Activated naive CD8-positive, alpha-beta T cell treated with anti-CD3 and anti-CD28 coated beads, Interleukin-2, amount 50 U/mL, for 24 hours (primary cell): ENCODE results near the gene RAD51B.

ENCODE experiments used
- ATAC-seq: fragments of 150-1000 bp; cut with Tn5 transposase; one replicate; pipeline ENCODE4 v1.10.0; 2021
- DNase-seq: peaks from one replicate; pipeline ENCODE4 v3.0.0; 2021
- H3K27ac Mint-ChIP-seq: one replicate; pipeline ENCODE4 v1.8.0; 2021; ENCODE audit warnings: mild to moderate bottlenecking, mixed read lengths
- H3K27me3 Mint-ChIP-seq: one replicate; pipeline ENCODE4 v1.8.0; 2021; ENCODE audit warnings: mixed read lengths
- H3K36me3 Mint-ChIP-seq: one replicate; pipeline ENCODE4 v1.8.0; 2021; ENCODE audit warnings: low read depth, mixed read lengths
- H3K4me1 Mint-ChIP-seq: one replicate; pipeline ENCODE4 v1.8.0; 2021; ENCODE audit warnings: mixed read lengths
- H3K4me3 Mint-ChIP-seq: one replicate; pipeline ENCODE4 v1.8.0; 2021; ENCODE audit warnings: mild to moderate bottlenecking, moderate library complexity, mixed read lengths
- H3K9me3 Mint-ChIP-seq: one replicate; pipeline ENCODE4 v1.8.0; 2021; ENCODE audit warnings: mixed read lengths

RAD51B gene

GRCh38 chr14:68665131-68665530 is 845.6 kb downstream of the RAD51B start:
- Mint-ChIP-seq H3K4me3 (no peak overlapping the region), H3K27me3 (peaks cover 5% of the 10 kb centered on the region), H3K27ac (no peak overlapping the region), H3K36me3 (no peaks in the 10 kb centered on the region), H3K9me3 (peaks cover 4% of the 10 kb centered on the region), H3K4me1 (peaks cover 59% of the 10 kb centered on the region)
- DNase-seq, result no peak
- no peak for ATAC-seq

GRCh38 chr14:68665792-68666204 is 846.2 kb downstream of the RAD51B start:
- ATAC-seq, result no peak
- Mint-ChIP-seq H3K4me3 (no peak overlapping the region), H3K27ac (no peak overlapping the region), H3K4me1 (peaks cover 55% of the 10 kb centered on the region), H3K27me3 (peaks cover 7% of the 10 kb centered on the region), H3K9me3 (peaks cover 4% of the 10 kb centered on the region), H3K36me3 (no peaks in the 10 kb centered on the region)
- no peak for DNase-seq

GRCh38 chr14:68666236-68666635 is 846.7 kb downstream of the RAD51B start:
- DNase-seq, result no peak
- no peaks in the 10 kb centered on the region for H3K36me3 Mint-ChIP-seq
- H3K4me1 Mint-ChIP-seq, result peaks cover 50% of the 10 kb centered on the region
- ATAC-seq, result no peak
- no peak overlapping the region for H3K4me3 Mint-ChIP-seq
- H3K27ac Mint-ChIP-seq, result no peak overlapping the region
- H3K9me3 Mint-ChIP-seq, result peaks cover 4% of the 10 kb centered on the region
- peaks cover 7% of the 10 kb centered on the region for H3K27me3 Mint-ChIP-seq

DNA sequence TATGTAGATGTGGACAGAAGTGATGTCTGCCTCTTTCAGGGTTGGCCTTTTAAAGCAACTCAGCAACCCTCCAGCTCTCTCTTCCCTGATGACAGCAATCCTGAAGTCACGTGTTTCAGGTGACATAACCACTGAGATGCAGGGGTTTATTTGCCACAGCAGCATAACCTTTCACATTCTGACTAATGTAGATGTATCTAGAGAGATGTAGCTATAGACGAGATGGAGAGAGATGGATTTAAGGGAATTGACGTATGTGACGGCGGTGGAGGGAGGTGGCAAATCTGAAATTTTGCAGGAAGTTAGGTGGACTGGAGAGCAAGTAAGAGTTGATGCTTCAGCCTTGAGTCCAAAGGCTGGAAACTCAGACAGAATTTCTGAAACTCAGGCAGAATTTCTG is 847.3 kb downstream of the RAD51B start:
- H3K27ac Mint-ChIP-seq, result no peak overlapping the region
- peaks cover 47% of the 10 kb centered on the region for H3K4me1 Mint-ChIP-seq
- no peak overlapping the region for H3K4me3 Mint-ChIP-seq
- no peak for ATAC-seq
- H3K9me3 Mint-ChIP-seq, result peaks cover 4% of the 10 kb centered on the region
- DNase-seq, result no peak
- no peaks in the 10 kb centered on the region for H3K36me3 Mint-ChIP-seq
- H3K27me3 Mint-ChIP-seq, result peaks cover 4% of the 10 kb centered on the region

DNA sequence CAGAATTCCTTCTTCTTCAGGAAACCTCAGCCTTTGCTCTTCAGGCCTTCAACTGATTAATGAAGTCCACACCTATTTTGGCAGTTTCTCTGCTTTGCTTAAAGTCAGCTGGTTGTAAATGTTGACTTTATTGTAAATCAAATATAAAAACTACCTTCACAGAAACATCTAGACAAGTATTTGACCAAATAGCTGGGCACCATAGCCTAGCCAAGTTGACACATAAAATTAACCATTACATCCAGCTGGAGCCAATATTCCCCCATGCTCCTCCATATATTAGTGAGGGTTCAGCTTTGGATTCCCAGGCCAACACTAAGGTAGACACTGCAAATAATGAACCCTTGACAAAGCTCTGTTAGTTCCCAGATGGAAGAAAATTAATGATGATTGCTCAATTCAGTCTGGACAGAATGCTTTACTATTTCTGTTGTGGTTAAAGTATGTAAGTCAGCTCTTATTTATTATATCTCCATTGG is 847.8 kb downstream of the RAD51B start:
- Mint-ChIP-seq H3K27ac (no peak overlapping the region), H3K36me3 (no peaks in the 10 kb centered on the region), H3K9me3 (peaks cover 4% of the 10 kb centered on the region), H3K4me1 (peaks cover 46% of the 10 kb centered on the region), H3K27me3 (peaks cover 2% of the 10 kb centered on the region), H3K4me3 (no peak overlapping the region)
- no peak for DNase-seq
- no peak for ATAC-seq

GRCh38 chr14:68668028-68668427 is 848.4 kb downstream of the RAD51B start:
- no peak for DNase-seq
- H3K27ac Mint-ChIP-seq, result no peak overlapping the region
- no peaks in the 10 kb centered on the region for H3K36me3 Mint-ChIP-seq
- H3K27me3 Mint-ChIP-seq, result peaks cover 2% of the 10 kb centered on the region
- H3K9me3 Mint-ChIP-seq, result peaks cover 4% of the 10 kb centered on the region
- ATAC-seq, result no peak
- no peak overlapping the region for H3K4me3 Mint-ChIP-seq
- H3K4me1 Mint-ChIP-seq, result peaks cover 47% of the 10 kb centered on the region

GRCh38 chr14:68668531-68668930 is 849.0 kb downstream of the RAD51B start:
- no peaks in the 10 kb centered on the region for H3K36me3 Mint-ChIP-seq
- no peak for ATAC-seq
- peaks cover 2% of the 10 kb centered on the region for H3K27me3 Mint-ChIP-seq
- H3K9me3 Mint-ChIP-seq, result peaks cover 4% of the 10 kb centered on the region
- peaks cover 42% of the 10 kb centered on the region for H3K4me1 Mint-ChIP-seq
- no peak overlapping the region for H3K4me3 Mint-ChIP-seq
- no peak for DNase-seq
- H3K27ac Mint-ChIP-seq, result no peak overlapping the region

DNA sequence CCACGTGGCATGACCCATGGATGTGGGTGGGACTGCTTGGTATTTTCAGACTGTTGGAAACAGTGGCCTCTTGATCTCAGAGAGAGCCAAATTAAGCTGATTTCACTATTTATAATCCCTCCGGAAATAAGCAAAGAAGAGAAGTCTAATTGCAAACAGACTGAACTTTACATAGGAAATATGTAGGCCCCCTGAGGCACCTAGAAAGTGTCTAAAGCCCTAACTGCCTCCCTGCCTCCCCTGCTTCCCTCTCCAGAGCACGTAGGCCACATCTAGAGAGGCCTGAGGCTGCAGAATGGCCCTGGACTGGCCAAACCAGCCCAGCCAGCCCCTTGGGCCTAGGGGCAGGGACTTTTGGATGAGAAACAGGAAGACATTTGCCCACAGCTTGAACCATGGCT is 849.5 kb downstream of the RAD51B start:
- DNase-seq (no peak), ATAC-seq (no peak)
- Mint-ChIP-seq H3K4me1 (peaks cover 36% of the 10 kb centered on the region), H3K27ac (no peak overlapping the region), H3K36me3 (no peaks in the 10 kb centered on the region), H3K27me3 (peaks cover 2% of the 10 kb centered on the region), H3K9me3 (peaks cover 4% of the 10 kb centered on the region), H3K4me3 (no peak overlapping the region)

DNA sequence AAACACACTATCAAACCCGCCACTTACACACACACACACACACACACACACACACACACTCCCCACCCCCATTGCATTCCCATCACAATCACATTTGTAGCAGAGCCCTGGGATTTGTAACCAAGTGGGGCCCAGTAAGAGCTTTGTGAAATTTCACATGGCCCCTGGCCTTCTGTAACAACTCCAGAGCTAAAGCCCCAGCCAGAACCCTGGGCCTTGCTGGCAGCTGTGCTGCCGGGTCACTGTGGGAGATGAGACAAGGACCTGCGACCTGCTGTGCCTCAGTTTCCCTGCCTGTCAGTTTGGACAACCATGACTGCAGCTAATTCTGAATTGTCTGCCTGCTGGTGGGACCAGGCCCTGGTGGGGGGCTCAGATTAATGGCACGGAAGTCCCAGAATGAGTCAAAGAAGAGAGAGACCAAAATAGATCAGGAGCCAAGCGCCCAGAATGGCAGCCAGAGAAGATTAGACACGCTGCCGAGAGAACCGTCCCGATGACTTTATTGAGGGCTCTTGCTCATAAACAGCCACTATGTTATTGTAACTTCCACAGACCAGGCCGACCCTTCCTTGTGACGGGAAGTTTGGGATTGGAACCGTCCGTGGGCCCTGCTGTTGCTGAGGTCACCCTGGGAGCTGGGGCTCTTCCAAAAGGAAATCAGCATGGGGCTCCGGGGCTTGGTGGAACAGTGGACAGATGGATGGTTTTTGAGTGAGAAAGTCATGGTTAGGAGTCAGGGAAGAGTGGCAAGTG is 850.2 kb downstream of the RAD51B start:
- Mint-ChIP-seq H3K9me3 (peaks cover 4% of the 10 kb centered on the region), H3K4me1 (peaks cover 33% of the 10 kb centered on the region), H3K36me3 (no peaks in the 10 kb centered on the region), H3K4me3 (no peak overlapping the region), H3K27me3 (peaks cover 2% of the 10 kb centered on the region), H3K27ac (no peak overlapping the region)
- ATAC-seq (no peak), DNase-seq (no peak)

- DNase-seq, result no peak
- H3K27me3 Mint-ChIP-seq, result peaks cover 2% of the 10 kb centered on the region
- ATAC-seq, result no peak
- H3K4me3 Mint-ChIP-seq, result no peak overlapping the region
- no peak overlapping the region for H3K27ac Mint-ChIP-seq
- peaks cover 33% of the 10 kb centered on the region for H3K4me1 Mint-ChIP-seq
- H3K9me3 Mint-ChIP-seq, result peaks cover 4% of the 10 kb centered on the region
- no peaks in the 10 kb centered on the region for H3K36me3 Mint-ChIP-seq
Observed at GRCh38 chr14:68670359-68670715, 850.8 kb downstream of the RAD51B start.

DNA sequence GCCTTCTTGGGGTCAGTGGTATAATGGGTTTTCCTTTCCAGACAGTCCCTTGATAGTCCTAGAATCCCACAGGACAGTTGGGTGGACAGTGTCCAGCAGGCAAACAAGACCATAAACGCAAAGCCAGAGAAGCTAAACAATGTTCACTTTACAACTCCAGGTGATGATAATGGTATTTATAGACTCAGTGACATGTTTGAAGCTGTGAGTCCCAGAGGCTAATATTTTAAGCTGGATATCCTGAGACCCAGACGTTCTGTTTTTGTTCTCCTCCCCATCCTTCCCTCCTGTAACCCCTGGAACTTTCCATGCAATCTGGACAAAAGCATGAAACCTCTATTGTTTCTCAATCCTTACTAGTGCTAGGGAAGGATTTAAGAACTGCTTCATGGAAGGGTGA is 852.3 kb downstream of the RAD51B start:
- Mint-ChIP-seq H3K27ac (no peak overlapping the region), H3K4me1 (peaks cover 26% of the 10 kb centered on the region)
- DNase-seq, result no peak

GRCh38 chr14:68672609-68673285 is 853.2 kb downstream of the RAD51B start:
- Mint-ChIP-seq H3K27me3 (peaks cover 2% of the 10 kb centered on the region), H3K9me3 (no peaks in the 10 kb centered on the region), H3K4me1 (peaks cover 28% of the 10 kb centered on the region), H3K27ac (no peak overlapping the region), H3K4me3 (no peak overlapping the region), H3K36me3 (no peaks in the 10 kb centered on the region)
- DNase-seq, result no peak
- no peak for ATAC-seq

More for the DNA sequence above, 852.3 kb downstream of the RAD51B start:
- Mint-ChIP-seq H3K9me3 (peaks cover 2% of the 10 kb centered on the region), H3K27me3 (peaks cover 2% of the 10 kb centered on the region), H3K4me3 (no peak overlapping the region), H3K36me3 (no peaks in the 10 kb centered on the region)
- no peak for ATAC-seq

DNA sequence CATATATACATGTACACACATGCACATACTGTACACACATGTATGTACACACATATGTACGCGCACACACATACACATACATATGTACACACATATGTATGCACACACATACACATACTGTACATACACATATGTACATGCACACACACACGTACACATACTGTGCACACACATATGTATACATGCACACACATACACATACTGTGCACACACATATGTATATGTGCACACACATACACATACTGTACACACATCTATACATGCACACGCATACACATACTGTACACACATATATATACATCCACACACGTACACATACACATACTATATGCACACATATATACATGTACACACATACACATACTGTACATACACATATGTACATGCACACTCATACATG is 853.9 kb downstream of the RAD51B start:
- H3K27me3 Mint-ChIP-seq, result peaks cover 2% of the 10 kb centered on the region
- ATAC-seq, result no peak
- no peak for DNase-seq
- H3K4me1 Mint-ChIP-seq, result peaks cover 31% of the 10 kb centered on the region
- H3K27ac Mint-ChIP-seq, result no peak overlapping the region
- H3K9me3 Mint-ChIP-seq, result no peaks in the 10 kb centered on the region
- no peak overlapping the region for H3K4me3 Mint-ChIP-seq
- H3K36me3 Mint-ChIP-seq, result peaks cover 2% of the 10 kb centered on the region

DNA sequence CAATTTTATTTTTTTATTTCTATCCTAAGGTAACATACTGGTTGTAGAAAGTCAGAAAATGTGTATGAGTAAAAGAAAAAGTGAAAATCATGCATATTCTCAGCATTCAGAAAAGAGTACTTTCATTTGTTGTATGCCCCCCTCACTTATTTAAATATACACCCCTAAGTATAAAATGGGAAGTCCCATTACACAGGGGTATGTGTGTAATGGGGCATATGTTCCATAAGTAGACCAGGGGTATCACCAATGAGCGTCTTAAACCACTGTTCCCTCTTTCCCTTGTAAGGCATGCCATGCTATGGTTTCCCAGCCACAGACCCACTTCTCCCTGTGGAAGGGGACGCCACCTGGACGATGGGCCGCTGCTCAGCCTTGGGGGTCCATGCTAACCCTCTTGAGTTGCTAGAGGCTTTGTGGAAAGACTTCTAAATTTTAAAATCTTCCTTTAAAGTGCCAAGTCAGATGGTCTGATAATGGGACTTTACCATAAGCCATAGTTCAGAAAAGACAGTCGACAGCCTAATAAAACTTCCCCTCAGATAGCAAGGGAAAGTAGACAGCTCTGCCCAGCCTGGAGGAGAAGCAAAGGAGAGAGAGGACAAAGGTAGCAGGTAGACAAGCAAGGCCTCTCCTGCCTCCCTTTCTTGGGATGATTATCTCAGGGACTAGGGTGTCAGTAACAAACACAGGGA is 855.1 kb downstream of the RAD51B start:
- Mint-ChIP-seq H3K9me3 (no peaks in the 10 kb centered on the region), H3K27ac (peak overlapping the region; percentile 44), H3K4me1 (peaks cover 31% of the 10 kb centered on the region), H3K27me3 (peaks cover 2% of the 10 kb centered on the region), H3K4me3 (no peak overlapping the region), H3K36me3 (peaks cover 2% of the 10 kb centered on the region)
- ATAC-seq, result peak; percentile 68
- DNase-seq, result no peak

GRCh38 chr14:68675233-68675577 is 855.6 kb downstream of the RAD51B start:
- Mint-ChIP-seq H3K27me3 (peaks cover 2% of the 10 kb centered on the region), H3K4me1 (peaks cover 31% of the 10 kb centered on the region), H3K9me3 (no peaks in the 10 kb centered on the region), H3K27ac (peak overlapping the region; percentile 44), H3K36me3 (peaks cover 2% of the 10 kb centered on the region), H3K4me3 (no peak overlapping the region)
- no peak for ATAC-seq
- no peak for DNase-seq
